SK-N-MC (cell line): Measurements from ENCODE around the gene ATXN1.

Experiments used
- EZH2 ChIP-seq: fragments of 200-600 bp; sonication (generic); IDR thresholded peaks from one replicate; pipeline ENCODE4 v1.6.1; 2017; ENCODE audit warnings: antibody characterized with exemption
- FOXP2 ChIP-seq: optimal IDR thresholded peaks from 2 replicates; pipeline ENCODE3; 2011; ENCODE audit warnings: mild to moderate bottlenecking, moderate library complexity; ENCODE audit not compliant: insufficient read depth; ENCODE audit errors: extremely low read length, control extremely low read depth
- POLR2AphosphoS5 ChIP-seq: IDR thresholded peaks from 2 replicates; pipeline ENCODE4 v1.6.1; 2012; ENCODE audit warnings: mild to moderate bottlenecking, low read depth, low read length, borderline replicate concordance

GRCh38 chr6:16521528-16521927, 239.7 kb downstream of the ATXN1 start:
- TF ChIP-seq POLR2AphosphoS5 (no peak), EZH2 (no peak), FOXP2 (no peak)
